LoVo (cell line): ENCODE measurements around the gene GGT5.
"Not testable (repeated sequence)": the region's sequence is repeated elsewhere in the genome, so short reads cannot be mapped to it uniquely, and the experiment has no call there.

ENCODE experiments used
- DNase-seq: peaks from one replicate; pipeline ENCODE4 v3.0.0-alpha.2; 2016; ENCODE audit warnings: low spot score

Gene GGT5

DNA sequence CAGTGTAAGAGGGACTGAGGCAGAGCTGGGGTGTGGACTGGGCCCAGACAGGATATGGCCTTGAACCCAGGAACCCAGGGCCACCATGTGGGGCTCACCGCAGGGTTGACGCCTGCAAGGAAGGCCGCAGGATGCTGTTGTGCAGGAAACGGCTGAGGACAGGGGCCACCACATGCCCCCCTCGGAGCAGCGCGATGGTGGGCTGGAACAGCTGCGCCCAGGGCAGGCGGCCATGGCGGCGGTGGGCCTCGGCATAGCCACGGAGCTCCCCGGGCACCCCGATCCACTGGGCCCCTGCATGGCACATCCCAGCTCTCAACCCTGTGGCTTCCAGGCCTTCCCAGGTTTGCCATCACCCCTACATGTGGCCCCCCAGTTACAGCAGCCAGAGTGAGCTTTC is 12.2 kb downstream of the GGT5 start:
- no peak for DNase-seq

DNA sequence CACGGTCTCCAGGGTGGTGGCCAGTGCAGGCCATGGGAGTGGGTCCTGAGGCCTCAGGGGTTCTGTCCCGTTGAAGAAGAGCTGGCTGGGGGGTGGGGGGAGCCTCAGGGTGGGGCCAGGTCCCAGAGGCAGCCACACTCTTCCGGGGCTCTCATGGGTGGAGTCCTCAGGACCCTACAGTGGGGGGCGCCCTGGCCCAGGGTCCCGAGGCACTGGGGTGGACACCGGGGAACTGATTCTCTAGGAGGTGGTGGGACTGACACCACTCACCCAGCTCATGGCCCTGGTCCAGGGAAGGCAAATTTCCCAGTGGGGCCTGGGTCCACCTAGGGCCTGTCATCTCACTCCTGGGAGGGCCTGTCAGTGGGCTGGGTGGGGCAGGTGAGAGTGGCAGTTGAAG is 12.8 kb downstream of the GGT5 start:
- DNase-seq: no peak

DNA sequence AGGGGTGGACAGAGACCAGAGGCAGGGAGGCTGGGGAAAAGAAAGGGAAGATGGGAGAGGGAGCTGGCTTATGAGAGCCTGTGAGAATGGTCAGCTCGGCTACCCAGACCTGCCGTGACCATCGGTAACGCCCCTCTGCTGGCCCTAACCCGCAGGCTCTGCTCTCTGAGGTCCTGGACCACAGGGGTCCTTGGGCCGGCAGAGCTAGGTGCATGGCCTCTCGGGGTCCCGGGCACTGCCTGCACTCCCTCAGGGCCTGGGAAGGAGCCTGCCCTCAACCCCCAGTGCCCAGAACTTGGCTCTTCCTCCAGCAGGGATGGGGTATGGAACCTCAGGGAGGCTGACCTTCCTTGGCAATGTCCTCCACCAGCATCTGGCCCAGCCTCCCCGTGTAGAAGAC is 13.2 kb downstream of the GGT5 start:
- DNase-seq: no peak

DNA sequence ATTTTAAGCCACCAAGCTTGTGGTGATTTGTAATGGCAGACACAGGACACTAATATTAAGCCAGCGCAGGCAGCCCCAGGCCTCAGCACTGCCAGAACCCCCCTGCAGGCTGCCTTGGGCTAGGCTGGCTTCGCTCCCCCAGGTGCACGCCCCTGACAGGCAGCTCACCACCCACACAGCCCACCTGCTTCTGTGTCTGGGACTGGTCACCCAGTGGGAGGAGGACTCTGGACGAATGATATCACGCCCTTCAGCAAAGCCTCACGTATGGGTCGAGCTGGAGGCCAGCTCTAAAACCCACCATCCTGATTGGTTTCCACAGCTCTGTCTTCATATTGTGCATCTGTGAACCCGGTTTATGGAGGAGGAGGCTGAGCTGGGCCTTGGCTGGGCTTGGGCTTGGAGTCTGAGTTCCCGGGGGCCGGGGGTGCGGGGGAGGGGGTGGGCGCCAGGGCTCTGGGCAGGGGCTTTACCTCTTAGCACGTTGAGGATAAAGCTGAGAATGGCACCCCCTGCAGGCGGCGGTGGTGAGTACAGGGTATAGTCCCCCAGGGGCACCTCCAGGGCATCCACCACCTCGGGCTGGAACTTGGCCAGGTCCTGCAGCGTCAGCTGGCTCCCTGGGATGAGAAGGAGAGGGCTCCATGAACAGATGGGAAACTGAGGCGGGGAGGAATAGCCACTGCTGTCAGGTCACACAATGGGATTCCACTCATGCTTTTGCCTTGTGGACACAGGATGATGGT is 13.8 kb downstream of the GGT5 start:
- peak; percentile 15 for DNase-seq

GRCh38 chr22:24225951-24226350 is 18.9 kb downstream of the GGT5 start:
- no peak for DNase-seq

DNA sequence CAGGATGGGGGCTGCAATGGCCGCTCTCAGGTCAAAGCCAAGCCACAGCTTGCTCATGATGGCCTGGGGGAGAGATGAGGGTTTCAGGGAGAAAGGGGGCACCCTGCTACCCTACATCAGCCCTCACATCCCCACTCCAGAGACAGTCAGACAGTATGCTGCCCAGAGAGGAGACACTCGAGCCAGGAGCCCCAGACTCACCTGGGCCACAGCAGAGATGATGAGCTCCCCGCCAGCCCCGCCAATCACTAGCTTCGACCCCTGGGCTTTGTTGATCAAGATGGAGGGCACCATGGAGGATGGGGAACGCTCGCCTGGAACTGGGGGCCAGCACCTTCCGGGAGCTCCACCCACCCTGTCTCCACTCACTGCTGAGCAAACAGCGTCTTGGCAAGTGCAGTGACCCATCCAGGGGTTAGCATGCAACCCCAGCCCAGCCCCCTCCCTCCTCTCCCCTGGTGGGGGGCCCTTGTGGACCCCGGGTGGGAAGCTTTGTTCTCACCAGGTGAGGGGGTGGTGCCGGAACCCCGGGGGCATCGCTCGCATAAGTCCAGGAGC is 19.8 kb downstream of the GGT5 start:
- DNase-seq: no peak

- DNase-seq: no peak
Measured at GRCh38 chr22:24224468-24224867, 20.4 kb downstream of the GGT5 start.

DNA sequence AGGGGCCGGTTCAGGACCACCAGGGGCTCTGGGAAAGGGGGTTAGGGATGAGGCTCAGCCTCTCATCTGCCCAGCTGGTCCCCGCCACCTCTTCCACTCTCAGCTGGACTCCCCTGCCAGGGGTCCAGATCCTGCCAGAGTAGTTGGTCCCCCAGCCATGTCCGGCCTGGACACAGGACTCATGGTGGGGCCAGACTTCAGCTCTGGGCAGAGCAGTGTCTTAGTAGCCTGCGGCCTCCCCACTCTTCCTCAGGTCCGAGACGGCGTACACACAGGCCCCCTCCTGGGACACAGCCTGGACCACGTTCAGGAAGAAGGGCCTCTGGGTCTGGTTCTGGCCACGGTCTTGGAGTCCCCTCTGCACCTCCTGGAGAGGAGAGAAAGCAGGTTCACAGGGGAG is 25.1 kb downstream of the GGT5 start:
- DNase-seq: no peak

DNA sequence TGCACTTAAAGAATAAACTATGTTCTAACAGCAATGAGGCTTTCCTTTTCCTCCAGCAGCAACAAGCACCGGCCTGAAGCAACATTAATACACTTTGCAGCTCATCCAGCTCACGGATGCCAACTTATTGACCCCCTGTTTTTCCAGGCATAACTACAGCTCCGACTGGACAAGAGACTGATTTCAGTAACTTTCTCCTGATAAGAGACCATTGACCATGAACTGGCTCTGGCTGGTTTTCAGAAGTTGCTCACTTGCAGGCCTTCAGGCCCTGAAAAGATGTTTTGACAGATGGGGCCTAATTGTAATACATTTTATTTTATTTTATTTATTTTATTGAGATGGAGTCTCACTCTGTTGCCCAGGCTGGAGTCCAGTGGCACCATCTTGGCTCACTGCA is 27.5 kb downstream of the GGT5 start:
- DNase-seq: no peak

- no peak for DNase-seq
Measured at GRCh38 chr22:24216541-24217209, 28.2 kb downstream of the GGT5 start.

GRCh38 chr22:24214467-24215285 is 30.2 kb downstream of the GGT5 start:
- no peak for DNase-seq

DNA sequence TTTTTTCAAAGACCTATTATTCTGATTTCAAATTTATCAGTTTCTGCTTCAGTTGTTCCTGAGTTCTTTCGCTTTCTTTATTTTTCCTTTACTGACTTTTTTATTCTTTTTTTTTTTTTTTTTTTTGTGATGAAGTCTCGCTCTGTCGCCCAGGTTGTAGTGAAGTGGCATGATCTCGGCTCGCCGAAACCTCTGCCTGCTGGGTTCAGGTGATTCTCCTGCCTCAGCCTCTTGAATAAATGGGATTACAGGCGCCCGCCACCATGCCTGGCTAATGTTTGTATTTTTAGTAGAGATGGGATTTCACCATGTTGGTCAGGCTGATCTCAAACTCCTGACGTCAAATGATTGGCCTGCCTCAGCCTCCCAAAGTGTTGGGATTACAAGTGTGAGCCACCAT is 31.8 kb downstream of the GGT5 start:
- not testable (repeated sequence) for DNase-seq

GRCh38 chr22:24211716-24212115 is 33.2 kb downstream of the GGT5 start:
- DNase-seq: not testable (repeated sequence)

DNA sequence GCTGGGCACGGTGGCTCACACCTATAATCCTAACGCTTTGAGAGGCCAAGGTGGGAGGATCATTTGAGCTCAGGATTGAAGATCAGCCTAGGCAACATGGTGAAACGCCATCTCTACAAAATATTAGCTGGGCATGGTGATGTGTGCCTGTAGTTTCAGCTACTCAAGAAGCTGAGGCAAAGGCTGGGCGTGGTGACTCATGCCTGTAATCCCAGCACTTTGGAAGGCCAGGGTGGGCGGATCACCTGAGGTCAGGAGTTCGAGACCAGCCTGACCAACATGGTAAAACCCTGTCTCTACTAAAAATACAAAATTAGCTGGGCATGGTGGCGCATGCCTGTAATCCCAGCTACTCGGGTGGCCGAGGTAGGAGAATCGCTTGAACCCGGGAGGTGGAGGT is 34.5 kb downstream of the GGT5 start:
- not testable (repeated sequence) for DNase-seq

DNA sequence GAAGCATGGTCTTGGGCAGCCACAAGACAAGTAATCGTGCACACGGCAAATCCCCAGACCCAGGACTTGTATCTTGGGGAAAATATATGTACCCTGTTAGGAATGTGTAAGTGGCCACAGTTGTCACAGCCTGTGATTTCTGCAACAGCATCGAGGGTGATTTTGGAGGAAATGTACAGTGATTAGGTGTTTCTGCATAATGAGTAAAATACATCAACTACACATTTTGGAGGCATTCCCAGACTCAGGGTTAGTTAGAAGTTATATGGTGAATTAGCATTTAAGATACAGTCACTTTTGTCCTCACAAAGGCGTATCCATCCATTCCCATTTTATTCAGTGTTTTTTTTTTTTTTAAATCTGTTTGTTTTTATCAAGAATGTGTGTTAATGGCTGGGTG is 35.2 kb downstream of the GGT5 start:
- no peak for DNase-seq

DNA sequence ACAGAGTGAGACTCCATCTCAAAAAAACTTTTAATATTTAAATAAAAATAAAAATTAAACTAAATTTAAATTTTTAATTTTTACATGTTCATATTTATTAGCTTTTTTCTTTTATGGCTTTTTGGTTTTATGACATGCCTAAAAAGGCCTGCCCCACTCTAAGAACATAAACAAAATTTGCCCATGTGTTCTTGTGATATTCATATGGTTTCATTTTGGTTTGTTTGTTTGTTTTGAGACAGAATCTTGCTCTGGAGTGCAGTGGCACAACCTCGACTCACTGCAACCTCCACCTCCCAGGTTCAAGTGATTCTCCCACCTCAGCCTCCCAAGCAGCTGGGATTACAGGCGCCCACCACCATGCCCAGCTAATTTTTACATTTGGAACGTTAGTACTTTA is 35.9 kb downstream of the GGT5 start:
- DNase-seq: no peak

DNA sequence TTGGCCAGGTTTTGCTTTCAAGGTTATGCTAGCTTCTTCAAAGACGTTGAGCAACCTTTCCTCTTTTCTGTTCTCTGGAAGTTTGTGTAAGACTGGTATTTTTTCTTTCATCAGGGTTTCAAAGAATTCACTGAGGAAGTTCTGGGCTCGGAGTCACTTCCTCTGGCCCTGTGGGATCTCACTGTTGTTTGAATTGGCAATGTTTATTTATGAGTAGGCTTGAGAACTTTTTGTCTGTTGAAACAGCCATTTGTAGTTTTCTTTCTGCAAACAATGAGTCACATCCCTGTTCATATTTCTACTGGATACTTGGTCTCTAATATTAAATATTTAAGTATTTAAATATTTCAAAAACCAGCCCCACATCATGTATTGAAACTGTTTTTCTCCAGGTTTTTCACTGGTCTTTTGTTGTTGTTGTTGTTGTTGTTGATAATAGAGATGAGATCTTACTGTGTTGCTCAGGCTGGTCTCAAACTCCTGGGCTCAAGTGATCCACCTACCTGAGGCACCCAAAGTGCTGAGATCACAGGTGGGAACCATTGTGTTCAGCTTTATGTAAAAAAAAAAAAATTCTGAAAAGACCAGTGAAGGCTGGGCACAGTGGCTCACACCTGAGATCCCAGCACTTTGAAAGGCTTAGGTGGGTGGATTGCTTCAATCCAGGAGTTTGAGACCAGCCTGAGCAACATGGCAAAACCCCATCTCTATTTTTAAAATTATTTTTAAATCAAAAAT is 36.7 kb downstream of the GGT5 start:
- DNase-seq: peak; percentile 62

DNA sequence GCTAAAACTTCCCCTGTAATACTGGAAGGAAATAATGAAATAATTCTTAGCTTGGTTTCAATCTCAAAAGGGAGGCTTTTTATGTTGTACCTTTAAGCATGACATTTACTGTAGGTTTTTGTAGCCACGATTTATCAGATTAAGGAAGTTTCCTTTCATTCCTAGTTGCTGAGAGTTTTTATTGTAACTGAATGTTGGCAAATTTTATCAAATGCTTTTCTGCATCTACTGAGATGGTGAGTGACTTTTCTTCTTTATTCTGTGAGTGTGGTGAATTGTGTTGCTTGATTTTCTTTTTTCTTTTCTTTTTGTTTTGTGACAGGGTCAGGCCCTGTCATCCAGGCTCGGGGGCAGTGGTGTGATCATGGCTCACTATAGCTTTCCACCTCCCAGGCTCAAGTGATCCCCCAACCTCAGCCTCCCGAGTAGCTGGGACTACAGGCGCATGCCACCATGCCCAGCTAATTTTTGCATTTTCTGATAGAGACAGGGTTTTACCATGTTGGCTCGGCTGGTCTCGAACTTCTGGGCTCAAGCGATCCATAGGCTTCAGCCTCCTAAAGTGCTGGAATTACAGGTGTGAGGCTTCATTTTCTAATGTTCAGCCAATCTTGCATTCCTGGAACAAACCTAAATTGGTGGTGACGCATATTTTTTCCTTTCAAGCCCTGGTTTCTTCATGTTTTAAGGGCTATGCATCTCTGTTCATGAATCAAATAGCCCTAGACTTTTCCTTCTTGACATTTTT is 37.4 kb downstream of the GGT5 start:
- no peak for DNase-seq

- not testable (repeated sequence) for DNase-seq
Measured at GRCh38 chr22:24206460-24207263, 38.2 kb downstream of the GGT5 start.

DNA sequence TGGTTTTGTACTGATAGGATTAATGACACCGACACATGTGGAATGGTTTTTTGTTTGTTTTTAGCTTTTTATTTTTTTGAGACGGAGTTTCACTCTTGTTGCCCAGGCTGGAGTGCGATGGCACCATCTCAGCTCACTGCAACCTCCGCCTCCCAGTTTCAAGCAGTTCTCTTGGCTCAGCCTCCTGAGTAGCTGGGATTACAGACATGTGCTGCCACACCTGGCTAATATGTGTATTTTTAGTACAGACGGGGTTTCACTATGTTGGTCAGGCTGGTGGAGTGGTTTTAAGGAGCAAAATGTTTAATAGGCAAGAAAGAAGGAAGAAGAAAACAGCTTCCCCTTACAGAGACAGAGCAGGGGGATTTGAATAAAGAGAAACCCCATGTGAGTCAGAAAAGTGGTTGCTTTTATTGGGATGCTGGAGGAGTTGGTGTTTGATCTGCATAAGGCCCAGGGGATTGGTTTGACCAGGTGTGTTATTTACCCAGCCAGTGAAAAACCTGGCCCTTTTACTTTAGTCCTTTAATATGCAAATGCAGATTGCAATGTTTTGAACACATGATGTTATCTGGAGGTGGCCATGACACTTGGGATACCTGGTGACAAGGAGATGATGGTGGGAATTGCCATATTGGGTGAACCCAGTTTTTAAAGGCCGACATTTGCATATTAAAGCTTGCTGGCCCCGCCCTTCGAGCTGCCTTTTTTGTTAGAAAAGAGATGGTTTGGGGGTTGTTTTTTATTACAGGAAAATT is 39.3 kb downstream of the GGT5 start:
- DNase-seq: no peak
